ENCODE data around the gene TNNI2. TPM values are rescaled to one million over a fixed set of nuclear protein-coding genes. Genes with fewer than 3 reads are reported as not detected.
"Not testable (repeated sequence)": the region's sequence is repeated elsewhere in the genome, so short reads cannot be mapped to it uniquely, and the experiment has no call there.

TNNI2 gene
- total RNA-seq, 2 experiments from 2014 or later = 0.50 TPM; not detected in 1

GRCh38 chr11:1803246-1803645, 35.5 kb upstream of the TNNI2 start:
- no peaks in the 10 kb centered on the region for H3K36me3 ChIP-seq (ENCODE audit: insufficient read depth, low read length)
- no peak overlapping the region for H3K4me3 Mint-ChIP-seq
- ChIA-PET POLR2A (no interaction called here), CTCF (no interaction called here)
- peaks cover 0 to 4% of the 10 kb centered on the region in 2 experiments for H3K27me3 ChIP-seq (ENCODE audit: control insufficient read depth in 1 of 2, insufficient read depth in 2 of 2, low read length in 2 of 2)
- H3K4me3 ChIP-seq (ENCODE audit: low read length) = no peak overlapping the region
- no peaks in the 10 kb centered on the region for H3K36me3 Mint-ChIP-seq (ENCODE audit: low read depth)
- ATAC-seq (ENCODE audit: poor library complexity) (no peak), DNase-seq (no peak)
- TF ChIP-seq CTCF (IDR thresholded peaks at IDR 0.05) = no peak
- no peak overlapping the region for H3K27ac Mint-ChIP-seq
- H3K4me1 Mint-ChIP-seq (ENCODE audit: low read depth) = no peaks in the 10 kb centered on the region
- intact Hi-C loops (cut with DNase I, micrococcal nuclease) = no loop called here
- peaks cover 38% of the 10 kb centered on the region for H3K27me3 Mint-ChIP-seq
- H3K9me3 ChIP-seq (ENCODE audit: control insufficient read depth in 1 of 2, insufficient read depth in 1 of 2, low read length in 2 of 2) = no peaks in the 10 kb centered on the region
- H3K9me3 Mint-ChIP-seq = no peaks in the 10 kb centered on the region
- H3K4me1 ChIP-seq (ENCODE audit: insufficient read depth, low read length) = no peaks in the 10 kb centered on the region
- H3K27ac ChIP-seq (ENCODE audit: low read depth in 1 of 2, low read length in 2 of 2) = no peak overlapping the region

- H3K9me3 ChIP-seq (ENCODE audit: control insufficient read depth in 1 of 2, insufficient read depth in 1 of 2, low read length in 2 of 2); H3K9me3 Mint-ChIP-seq; H3K4me3 ChIP-seq (ENCODE audit: low read length); H3K27me3 ChIP-seq (ENCODE audit: control insufficient read depth in 1 of 2, insufficient read depth in 2 of 2, low read length in 2 of 2); POLR2A ChIA-PET; H3K27ac Mint-ChIP-seq; DNase-seq; H3K4me3 Mint-ChIP-seq; intact Hi-C loops (cut with DNase I, micrococcal nuclease); H3K27ac ChIP-seq (ENCODE audit: low read depth in 1 of 2, low read length in 2 of 2); H3K4me1 Mint-ChIP-seq (ENCODE audit: low read depth); H3K4me1 ChIP-seq (ENCODE audit: insufficient read depth, low read length); H3K36me3 Mint-ChIP-seq (ENCODE audit: low read depth); ATAC-seq (ENCODE audit: poor library complexity); CTCF ChIA-PET; H3K36me3 ChIP-seq (ENCODE audit: insufficient read depth, low read length): not testable (repeated sequence)
- peaks cover 32% of the 10 kb centered on the region for H3K27me3 Mint-ChIP-seq
Measured at GRCh38 chr11:1803835-1804519, 34.8 kb upstream of the TNNI2 start.

GRCh38 chr11:1805525-1805924, 33.3 kb upstream of the TNNI2 start:
- POLR2A ChIA-PET = interaction anchor here (0.8 kb wide), 1 partner anchor 153 kb away, joined by 3 read pairs; no protein-coding TSS in a partner anchor
- CTCF ChIA-PET = no interaction called here
- DNase-seq = no peak
- no peak overlapping the region for H3K27ac ChIP-seq (ENCODE audit: low read depth in 1 of 2, low read length in 2 of 2)
- TF ChIP-seq CTCF (IDR thresholded peaks at IDR 0.05) = no peak
- Mint-ChIP-seq H3K36me3 (ENCODE audit: low read depth) (no peaks in the 10 kb centered on the region), H3K4me1 (ENCODE audit: low read depth) (no peaks in the 10 kb centered on the region), H3K27me3 (peaks cover 30% of the 10 kb centered on the region), H3K27ac (no peak overlapping the region), H3K9me3 (no peaks in the 10 kb centered on the region), H3K4me3 (no peak overlapping the region)
- no peak for ATAC-seq (ENCODE audit: poor library complexity)
- intact Hi-C loops (cut with DNase I, micrococcal nuclease) = no loop called here
- no peaks in the 10 kb centered on the region for H3K9me3 ChIP-seq (ENCODE audit: control insufficient read depth in 1 of 2, insufficient read depth in 1 of 2, low read length in 2 of 2)
- H3K27me3 ChIP-seq (ENCODE audit: control insufficient read depth in 1 of 2, insufficient read depth in 2 of 2, low read length in 2 of 2) = peaks cover 0 to 4% of the 10 kb centered on the region in 2 experiments
- no peaks in the 10 kb centered on the region for H3K36me3 ChIP-seq (ENCODE audit: insufficient read depth, low read length)
- no peaks in the 10 kb centered on the region for H3K4me1 ChIP-seq (ENCODE audit: insufficient read depth, low read length)
- H3K4me3 ChIP-seq (ENCODE audit: low read length) = no peak overlapping the region
